Esophagus squamous epithelium (tissue), 4 donors: ENCODE data around the gene ZBTB24.

Experiments used
- POLR2A ChIP-seq, 4 donors: fragments of 450-650 bp; IDR thresholded peaks; one replicate each; pipeline ENCODE4 v1.6.1; 2017; ENCODE audit warnings: antibody characterized with exemption in 4 of 4, mild to moderate bottlenecking in 4 of 4, moderate library complexity in 3 of 4
- TF ChIP-seq, protein P1 (sequence below), 6 experiments: fragments of 450-650 bp in 4 of 6; fragments of 200-600 bp in 2 of 6; sonication (generic) in 2 of 6; IDR thresholded peaks; one replicate each; pipeline ENCODE4 v1.5.1; 2016 to 2019; ENCODE audit warnings: antibody characterized with exemption in 6 of 6, mild to moderate bottlenecking in 4 of 6, moderate library complexity in 4 of 6

GRCh38 chr6:109507490-109508072 is 24.6 kb upstream of the ZBTB24 start:
- TF ChIP-seq, protein P1, sequence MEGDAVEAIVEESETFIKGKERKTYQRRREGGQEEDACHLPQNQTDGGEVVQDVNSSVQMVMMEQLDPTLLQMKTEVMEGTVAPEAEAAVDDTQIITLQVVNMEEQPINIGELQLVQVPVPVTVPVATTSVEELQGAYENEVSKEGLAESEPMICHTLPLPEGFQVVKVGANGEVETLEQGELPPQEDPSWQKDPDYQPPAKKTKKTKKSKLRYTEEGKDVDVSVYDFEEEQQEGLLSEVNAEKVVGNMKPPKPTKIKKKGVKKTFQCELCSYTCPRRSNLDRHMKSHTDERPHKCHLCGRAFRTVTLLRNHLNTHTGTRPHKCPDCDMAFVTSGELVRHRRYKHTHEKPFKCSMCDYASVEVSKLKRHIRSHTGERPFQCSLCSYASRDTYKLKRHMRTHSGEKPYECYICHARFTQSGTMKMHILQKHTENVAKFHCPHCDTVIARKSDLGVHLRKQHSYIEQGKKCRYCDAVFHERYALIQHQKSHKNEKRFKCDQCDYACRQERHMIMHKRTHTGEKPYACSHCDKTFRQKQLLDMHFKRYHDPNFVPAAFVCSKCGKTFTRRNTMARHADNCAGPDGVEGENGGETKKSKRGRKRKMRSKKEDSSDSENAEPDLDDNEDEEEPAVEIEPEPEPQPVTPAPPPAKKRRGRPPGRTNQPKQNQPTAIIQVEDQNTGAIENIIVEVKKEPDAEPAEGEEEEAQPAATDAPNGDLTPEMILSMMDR (IDR thresholded peaks at IDR 0.05) = no peak
- no peak for TF ChIP-seq POLR2A (IDR thresholded peaks at IDR 0.05)
